Chondrocyte (in vitro differentiated cells): Measurements from ENCODE around the gene MKKS. TPM values are rescaled to one million over a fixed set of nuclear protein-coding genes. Genes with fewer than 3 reads are reported as not detected.
A peak's percentile ranks its signal among the peaks of the same experiment; 100 is the strongest.

ENCODE experiments used
- DNase-seq: peaks from one replicate; pipeline ENCODE4 v3.0.0; 2021; ENCODE audit warnings: mixed read lengths, low spot score
- H3K27ac Mint-ChIP-seq: one replicate; pipeline ENCODE4 v1.8.0; 2021; ENCODE audit warnings: mild to moderate bottlenecking, moderate library complexity, mixed read lengths; ENCODE audit not compliant: unreplicated experiment
- H3K27me3 Mint-ChIP-seq: 2 replicates; pipeline ENCODE4 v1.8.0; 2021; ENCODE audit warnings: low read depth, mixed read lengths
- H3K36me3 Mint-ChIP-seq: 2 replicates; pipeline ENCODE4 v1.8.0; 2021; ENCODE audit warnings: low read depth, mixed read lengths
- H3K4me1 Mint-ChIP-seq: 2 replicates; pipeline ENCODE4 v1.8.0; 2021; ENCODE audit warnings: low read depth, mild to moderate bottlenecking, mixed read lengths
- H3K4me3 Mint-ChIP-seq: one replicate; pipeline ENCODE4 v1.8.0; 2021; ENCODE audit warnings: mild to moderate bottlenecking, moderate library complexity, mixed read lengths; ENCODE audit not compliant: unreplicated experiment
- H3K9me3 Mint-ChIP-seq: 2 replicates; pipeline ENCODE4 v1.8.0; 2021; ENCODE audit warnings: low read depth, mixed read lengths
- CTCF ChIP-seq: fragments of 200-600 bp; sonication (generic); IDR thresholded peaks from 2 replicates; pipeline ENCODE4 v1.5.0; 2021; ENCODE audit warnings: antibody characterized with exemption, mild to moderate bottlenecking, moderate library complexity
- total RNA-seq: library from RNA; stranded (reverse); gene quantifications from 3 replicates; pipeline ENCODE4 v1.2.1, GENCODE V29; 2021

MKKS gene
- total RNA-seq, 1 donor from 2014 or later: 12.6 TPM

DNA sequence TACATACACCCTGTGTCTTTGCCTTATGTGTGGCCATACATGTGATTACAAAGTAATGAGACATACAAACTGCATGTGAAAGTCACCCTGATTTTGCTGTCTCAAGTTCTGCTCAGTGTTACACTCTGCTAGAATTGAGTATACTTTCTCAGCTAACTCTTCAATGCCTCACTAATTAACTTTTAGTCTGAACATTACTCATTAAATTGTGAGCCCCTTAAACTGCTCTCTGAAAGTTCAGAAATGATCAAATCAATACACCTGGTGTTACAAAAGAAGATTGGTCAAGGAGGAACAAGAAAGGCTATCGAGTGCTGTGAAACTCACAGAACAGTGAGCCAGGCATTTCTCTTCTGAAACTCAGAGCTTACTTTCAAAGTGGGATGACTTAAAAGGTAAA lies 71.3 kb downstream of the MKKS start:
- Mint-ChIP-seq H3K27ac (no peak overlapping the region), H3K4me3 (no peak overlapping the region), H3K27me3 (peaks cover 2% of the 10 kb centered on the region), H3K4me1 (peaks cover 6% of the 10 kb centered on the region), H3K36me3 (no peaks in the 10 kb centered on the region), H3K9me3 (no peaks in the 10 kb centered on the region)
- TF ChIP-seq CTCF: no peak
- no peak for DNase-seq

DNA sequence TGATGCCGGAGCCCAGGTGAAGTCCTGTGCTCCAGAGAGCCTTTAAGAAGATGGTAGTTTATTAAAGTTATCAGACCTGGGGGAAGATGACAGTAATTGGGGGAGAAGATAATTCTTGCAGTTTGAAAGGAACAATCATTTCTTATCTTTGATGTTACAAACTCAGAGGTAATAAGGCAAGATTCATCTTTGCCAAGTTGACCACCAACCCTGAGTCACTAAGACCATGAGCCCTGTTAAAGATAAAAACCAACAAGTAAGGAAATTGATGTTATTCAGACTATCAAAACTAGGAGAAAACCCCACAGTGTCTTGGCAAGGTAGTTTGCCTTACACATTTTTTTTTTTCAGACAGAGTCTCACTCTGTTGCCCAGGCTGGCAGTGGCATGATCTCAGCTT lies 73.1 kb downstream of the MKKS start:
- Mint-ChIP-seq H3K27ac (no peak overlapping the region), H3K4me3 (no peak overlapping the region), H3K4me1 (peaks cover 6% of the 10 kb centered on the region), H3K9me3 (no peaks in the 10 kb centered on the region), H3K36me3 (no peaks in the 10 kb centered on the region), H3K27me3 (peaks cover 2% of the 10 kb centered on the region)
- TF ChIP-seq CTCF: no peak
- no peak for DNase-seq

DNA sequence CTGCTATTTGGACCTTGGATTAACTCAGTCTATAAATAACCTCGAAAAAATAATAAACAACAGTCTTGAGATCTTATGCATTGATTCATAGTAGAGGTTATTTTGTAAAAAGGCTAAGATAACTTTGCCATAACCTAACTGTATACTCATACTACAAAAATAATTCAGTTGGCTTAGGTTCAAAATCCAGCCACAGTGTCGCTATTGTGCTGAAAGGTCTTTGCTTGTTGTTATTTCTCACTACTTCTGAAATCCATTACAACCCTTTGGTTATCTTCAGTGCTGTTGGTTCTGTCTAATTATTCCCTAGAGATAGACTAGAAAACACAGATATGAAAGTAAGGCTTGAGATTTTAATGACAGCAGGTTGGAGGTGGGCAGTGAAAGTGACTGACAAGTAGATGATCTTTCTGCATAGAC lies 74.4 kb downstream of the MKKS start:
- peaks cover 6% of the 10 kb centered on the region for H3K4me1 Mint-ChIP-seq
- no peak for TF ChIP-seq CTCF
- no peak for DNase-seq
- no peaks in the 10 kb centered on the region for H3K9me3 Mint-ChIP-seq
- no peak overlapping the region for H3K4me3 Mint-ChIP-seq
- H3K27me3 Mint-ChIP-seq: peaks cover 2% of the 10 kb centered on the region
- H3K36me3 Mint-ChIP-seq: no peaks in the 10 kb centered on the region
- no peak overlapping the region for H3K27ac Mint-ChIP-seq

GRCh38 chr20:10357974-10358373 lies 76.0 kb downstream of the MKKS start:
- Mint-ChIP-seq H3K27me3 (no peaks in the 10 kb centered on the region), H3K4me1 (peaks cover 12% of the 10 kb centered on the region), H3K27ac (no peak overlapping the region), H3K4me3 (no peak overlapping the region), H3K36me3 (no peaks in the 10 kb centered on the region), H3K9me3 (no peaks in the 10 kb centered on the region)
- peak; percentile 83 for TF ChIP-seq CTCF
- DNase-seq: no peak

DNA sequence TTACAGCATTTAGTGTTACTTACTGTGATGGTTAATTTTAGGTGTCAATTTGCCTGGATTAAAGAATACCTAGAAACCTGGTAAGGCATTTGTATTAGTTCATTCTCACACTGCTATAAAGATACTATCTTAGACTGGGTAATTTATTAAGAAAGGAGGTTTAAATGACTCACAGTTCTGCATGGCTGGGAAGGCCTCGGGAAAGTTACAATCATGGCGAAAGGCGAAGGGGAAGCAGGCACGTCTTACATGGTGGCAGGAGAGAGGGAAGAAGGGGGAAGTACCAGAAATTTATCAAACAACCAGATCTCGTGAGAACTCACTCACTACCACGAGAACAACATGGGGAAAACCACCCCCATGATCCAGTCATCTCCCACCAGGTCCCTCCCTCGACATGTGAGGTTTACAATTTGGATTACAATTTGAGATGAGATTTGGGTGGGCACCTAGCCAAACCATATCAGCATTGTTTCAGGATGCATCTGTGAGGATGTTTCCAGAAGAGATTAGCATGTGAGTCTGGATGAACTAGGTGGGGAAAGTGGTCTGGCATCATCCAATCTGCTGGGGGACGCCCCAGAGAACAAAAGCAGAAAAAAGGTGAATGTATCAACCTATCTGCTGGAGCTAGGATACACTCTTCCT lies 76.8 kb downstream of the MKKS start:
- no peak for DNase-seq
- TF ChIP-seq CTCF: no peak
- no peaks in the 10 kb centered on the region for H3K9me3 Mint-ChIP-seq
- H3K4me1 Mint-ChIP-seq: peaks cover 19% of the 10 kb centered on the region
- H3K36me3 Mint-ChIP-seq: no peaks in the 10 kb centered on the region
- no peak overlapping the region for H3K27ac Mint-ChIP-seq
- no peak overlapping the region for H3K4me3 Mint-ChIP-seq
- H3K27me3 Mint-ChIP-seq: no peaks in the 10 kb centered on the region
